Fibroblast of skin of left quadriceps (primary cell): ENCODE data around the gene SNAPC4.
A peak's percentile ranks its signal among the peaks of the same experiment; 100 is the strongest.

Experiments used
- DNase-seq, 2 experiments: peaks; one replicate each; pipeline ENCODE4 v3.0.0-alpha.2; 2013; ENCODE audit warnings: low read depth in 2 of 2

Gene SNAPC4

GRCh38 chr9:136400038-136400834 is at the start of gene SNAPC4:
Gene SNAPC4, minus strand, starts transcription at chr9:136400170. Its CDS starts 1,742 bp downstream, at chr9:136398428.
- DNase-seq: peak; percentile 57

- no peak for DNase-seq
Measured at GRCh38 chr9:136448655-136449054, 48.7 kb upstream of the SNAPC4 start.

GRCh38 chr9:136447173-136447778 is 47.3 kb upstream of the SNAPC4 start:
- DNase-seq: no peak

- DNase-seq: no peak
Measured at GRCh38 chr9:136445799-136446198, 45.8 kb upstream of the SNAPC4 start.

- DNase-seq: no peak
Measured at GRCh38 chr9:136444102-136444501, 44.1 kb upstream of the SNAPC4 start.

- DNase-seq: no peak
Measured at GRCh38 chr9:136443687-136444086, 43.7 kb upstream of the SNAPC4 start.

- no peak for DNase-seq
Measured at GRCh38 chr9:136443087-136443486, 43.1 kb upstream of the SNAPC4 start.

- DNase-seq: no peak
Measured at GRCh38 chr9:136442265-136442664, 42.3 kb upstream of the SNAPC4 start.

GRCh38 chr9:136441681-136442245 is 41.8 kb upstream of the SNAPC4 start:
- DNase-seq: no peak

- no peak for DNase-seq
Measured at GRCh38 chr9:136441191-136441680, 41.3 kb upstream of the SNAPC4 start.

GRCh38 chr9:136439481-136440408 is 39.8 kb upstream of the SNAPC4 start, which contains the start of gene INPP5E:
Gene INPP5E, minus strand, starts transcription at chr9:136439845. Its CDS starts 426 bp downstream, at chr9:136439419.
- peak; percentile 24 to 33 for DNase-seq

- no peak for DNase-seq
Measured at GRCh38 chr9:136438548-136439480, 38.8 kb upstream of the SNAPC4 start.

GRCh38 chr9:136437839-136438547 is 38.0 kb upstream of the SNAPC4 start:
- no peak for DNase-seq

GRCh38 chr9:136437430-136437829 is 37.5 kb upstream of the SNAPC4 start:
- DNase-seq: no peak

- DNase-seq: no peak
Measured at GRCh38 chr9:136436055-136436634, 36.2 kb upstream of the SNAPC4 start.

GRCh38 chr9:136434580-136435169 is 34.7 kb upstream of the SNAPC4 start:
- no peak for DNase-seq

GRCh38 chr9:136433849-136434579 is 34.0 kb upstream of the SNAPC4 start:
- no peak for DNase-seq

GRCh38 chr9:136433043-136433715 is 33.2 kb upstream of the SNAPC4 start:
- DNase-seq: no peak
